Measurements from ENCODE around the gene CLEC16A. TPM values are rescaled to one million over a fixed set of nuclear protein-coding genes. Genes with fewer than 3 reads are reported as not detected.
A peak's percentile ranks its signal among the peaks of the same experiment; 100 is the strongest.

Gene CLEC16A
- total and polyA plus RNA-seq, 2 experiments from 2014 or later, result 17.5 to 26.8 TPM

DNA sequence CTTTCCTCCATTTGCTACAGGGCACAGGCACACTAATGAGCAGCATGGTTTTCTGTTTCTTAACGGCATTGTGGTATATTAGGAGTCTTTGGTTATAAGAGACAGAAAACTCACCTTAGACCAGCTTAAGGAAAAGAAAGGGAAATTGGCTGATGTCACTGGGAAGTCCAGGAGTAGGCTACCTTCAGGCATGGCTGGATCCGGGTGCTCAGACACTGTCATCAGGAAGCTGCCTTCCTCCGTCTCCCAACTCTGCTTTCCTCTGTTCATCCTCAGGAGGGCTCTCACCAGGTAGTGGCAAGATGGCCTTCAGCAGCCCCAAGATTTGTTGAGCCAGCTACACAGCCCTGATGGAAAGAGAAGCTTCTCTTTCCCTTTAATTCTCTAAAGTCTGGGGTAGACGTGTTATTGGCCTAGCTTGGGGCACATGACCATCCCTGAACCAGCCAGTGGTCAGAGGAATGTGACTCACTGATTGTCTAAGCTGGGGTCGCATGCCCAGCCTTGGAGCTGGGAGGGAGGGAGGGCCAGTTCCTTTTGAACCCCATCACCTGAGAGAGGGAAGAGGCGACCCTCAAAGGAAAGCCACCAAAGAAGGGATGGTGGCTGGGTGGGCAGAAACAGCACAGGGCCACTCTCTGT lies 117.4 kb downstream of the CLEC16A start:
- Histone ChIP-seq H3K4me1 (ENCODE audit: low read depth) (peaks cover 19% of the 10 kb centered on the region), H3K27ac (no peak overlapping the region), H3K4me3 (no peak overlapping the region), H3K27me3 (no peaks in the 10 kb centered on the region), H3K9me3 (ENCODE audit: low read depth) (no peaks in the 10 kb centered on the region), H3K36me3 (no peaks in the 10 kb centered on the region)
- DNase-seq (ENCODE audit: low read depth in 1 of 2, low spot score in 1 of 2), result no peak
- TF ChIP-seq, protein P1, sequence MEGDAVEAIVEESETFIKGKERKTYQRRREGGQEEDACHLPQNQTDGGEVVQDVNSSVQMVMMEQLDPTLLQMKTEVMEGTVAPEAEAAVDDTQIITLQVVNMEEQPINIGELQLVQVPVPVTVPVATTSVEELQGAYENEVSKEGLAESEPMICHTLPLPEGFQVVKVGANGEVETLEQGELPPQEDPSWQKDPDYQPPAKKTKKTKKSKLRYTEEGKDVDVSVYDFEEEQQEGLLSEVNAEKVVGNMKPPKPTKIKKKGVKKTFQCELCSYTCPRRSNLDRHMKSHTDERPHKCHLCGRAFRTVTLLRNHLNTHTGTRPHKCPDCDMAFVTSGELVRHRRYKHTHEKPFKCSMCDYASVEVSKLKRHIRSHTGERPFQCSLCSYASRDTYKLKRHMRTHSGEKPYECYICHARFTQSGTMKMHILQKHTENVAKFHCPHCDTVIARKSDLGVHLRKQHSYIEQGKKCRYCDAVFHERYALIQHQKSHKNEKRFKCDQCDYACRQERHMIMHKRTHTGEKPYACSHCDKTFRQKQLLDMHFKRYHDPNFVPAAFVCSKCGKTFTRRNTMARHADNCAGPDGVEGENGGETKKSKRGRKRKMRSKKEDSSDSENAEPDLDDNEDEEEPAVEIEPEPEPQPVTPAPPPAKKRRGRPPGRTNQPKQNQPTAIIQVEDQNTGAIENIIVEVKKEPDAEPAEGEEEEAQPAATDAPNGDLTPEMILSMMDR (IDR thresholded peaks at IDR 0.05; ENCODE audit: low read depth, low read length), result no peak

DNA sequence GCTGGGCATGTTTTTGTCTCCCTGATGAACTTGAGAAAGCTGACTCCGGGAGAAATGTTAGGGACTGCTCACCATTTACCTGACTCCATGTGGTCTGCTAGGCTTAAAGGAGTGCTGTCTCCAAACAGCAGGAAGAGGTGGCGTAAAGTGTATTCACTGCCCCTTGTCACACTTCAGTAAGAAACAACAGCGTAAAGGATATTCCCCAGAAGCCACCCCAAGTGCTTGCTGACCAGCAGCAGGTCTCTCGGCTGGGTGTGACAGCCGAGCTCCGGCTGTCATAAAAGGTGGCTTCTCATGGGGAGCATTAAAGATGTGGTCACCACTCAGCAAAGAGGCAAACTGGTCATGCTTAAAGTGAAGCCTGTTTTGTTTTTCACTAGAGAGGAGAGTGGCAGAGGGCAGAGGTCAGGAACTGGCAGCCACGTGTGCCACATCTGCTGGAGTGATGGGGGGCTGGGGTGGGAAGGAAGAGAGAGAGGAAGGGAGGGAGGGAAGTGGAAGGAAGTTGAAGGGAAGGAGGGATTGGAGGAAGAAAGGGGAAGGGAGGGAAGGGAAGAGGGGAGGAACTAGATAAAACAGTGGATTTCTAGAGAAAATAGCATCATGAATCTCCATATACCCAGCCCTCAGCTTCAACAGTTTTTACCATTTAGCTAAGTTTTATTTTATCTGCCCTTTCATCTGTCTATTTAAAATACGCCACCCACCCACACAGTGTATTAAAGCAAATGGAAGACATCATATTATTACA lies 119.3 kb downstream of the CLEC16A start:
- Histone ChIP-seq H3K4me3 (no peak overlapping the region), H3K27me3 (no peaks in the 10 kb centered on the region), H3K9me3 (ENCODE audit: low read depth) (no peaks in the 10 kb centered on the region), H3K27ac (peak overlapping the region; percentile 49), H3K36me3 (no peaks in the 10 kb centered on the region), H3K4me1 (ENCODE audit: low read depth) (peaks cover 19% of the 10 kb centered on the region)
- TF ChIP-seq, protein P1 (IDR thresholded peaks at IDR 0.05; ENCODE audit: low read depth, low read length), result no peak
- DNase-seq (ENCODE audit: low read depth in 1 of 2, low spot score in 1 of 2), result peak in 1 of 2 donors; percentile 40

DNA sequence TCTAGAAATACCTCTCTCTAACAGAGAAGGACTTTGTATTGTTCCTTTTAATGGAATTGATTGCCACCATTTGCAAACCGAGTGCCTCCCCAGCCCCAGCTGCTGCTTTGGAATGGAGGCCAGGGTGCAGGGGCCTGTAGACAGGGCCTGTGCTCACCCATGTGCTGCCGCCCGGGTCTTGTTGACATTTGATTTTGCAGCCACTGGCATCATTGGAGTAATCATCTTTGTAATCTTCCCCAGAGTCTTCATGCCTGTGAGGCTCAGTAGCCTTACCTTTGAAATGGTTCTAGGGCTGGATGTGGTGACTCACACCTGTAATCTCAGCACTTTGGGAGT lies 119.8 kb downstream of the CLEC16A start:
- Histone ChIP-seq H3K4me3 (no peak overlapping the region), H3K9me3 (ENCODE audit: low read depth) (no peaks in the 10 kb centered on the region), H3K4me1 (ENCODE audit: low read depth) (peaks cover 17% of the 10 kb centered on the region), H3K27me3 (no peaks in the 10 kb centered on the region), H3K36me3 (no peaks in the 10 kb centered on the region), H3K27ac (no peak overlapping the region)
- DNase-seq (ENCODE audit: low read depth in 1 of 2, low spot score in 1 of 2), result no peak
- TF ChIP-seq, protein P1 (IDR thresholded peaks at IDR 0.05; ENCODE audit: low read depth, low read length), result no peak

DNA sequence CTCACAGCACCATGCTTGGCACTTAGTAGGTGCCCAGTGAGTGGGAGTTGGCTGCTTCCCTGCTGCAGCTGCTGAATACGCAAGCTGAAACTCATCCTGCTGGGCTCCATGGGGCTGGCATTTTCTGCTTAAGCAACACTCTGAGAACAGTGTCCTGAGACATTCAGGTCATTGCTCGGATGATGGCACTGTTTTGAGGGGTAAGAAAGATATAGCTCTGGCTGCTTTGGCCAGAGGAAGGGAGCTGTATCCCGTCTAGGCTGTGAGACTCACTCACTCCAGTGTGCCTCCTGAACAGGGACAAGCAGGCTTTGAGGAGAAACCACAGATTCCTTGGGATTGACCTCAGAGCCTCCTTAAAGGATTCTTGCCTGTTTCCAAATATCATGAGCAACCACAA lies 120.5 kb downstream of the CLEC16A start:
- Histone ChIP-seq H3K36me3 (no peaks in the 10 kb centered on the region), H3K9me3 (ENCODE audit: low read depth) (no peaks in the 10 kb centered on the region), H3K4me1 (ENCODE audit: low read depth) (peaks cover 14% of the 10 kb centered on the region), H3K27me3 (no peaks in the 10 kb centered on the region), H3K4me3 (no peak overlapping the region), H3K27ac (no peak overlapping the region)
- TF ChIP-seq, protein P1 (IDR thresholded peaks at IDR 0.05; ENCODE audit: low read depth, low read length), result no peak
- no peak for DNase-seq (ENCODE audit: low read depth in 1 of 2, low spot score in 1 of 2)

DNA sequence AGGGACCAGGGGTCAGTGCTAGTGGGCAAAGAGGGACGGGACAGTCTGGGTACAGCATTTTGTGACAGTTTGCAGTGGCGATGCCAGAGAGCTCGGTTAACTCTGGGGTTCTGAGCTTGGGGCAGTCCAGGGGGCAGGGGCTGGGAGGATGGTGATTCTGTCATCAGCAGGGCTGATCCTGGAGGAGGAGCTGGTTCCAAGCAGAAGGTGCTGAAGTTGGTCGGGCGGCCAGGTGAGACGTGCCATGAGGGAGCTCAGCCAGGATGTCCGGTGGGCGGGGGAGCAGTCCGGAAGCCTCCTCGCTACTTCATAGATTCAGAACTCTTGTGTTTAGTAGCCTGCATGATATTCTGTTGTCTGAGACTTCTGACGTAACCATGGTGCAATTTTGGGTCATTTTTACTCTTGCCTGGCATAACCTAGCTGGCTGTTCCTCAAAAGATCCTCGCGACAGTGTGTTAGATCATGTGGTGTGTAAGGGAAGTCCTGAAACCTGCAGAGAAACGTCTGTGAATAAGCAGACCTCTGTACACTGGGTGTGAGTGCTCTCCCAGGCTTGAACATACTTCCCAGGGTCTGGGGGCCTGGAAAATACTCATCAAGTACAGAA lies 122.0 kb downstream of the CLEC16A start:
- Histone ChIP-seq H3K27ac (no peak overlapping the region), H3K36me3 (no peaks in the 10 kb centered on the region), H3K4me3 (no peak overlapping the region), H3K27me3 (no peaks in the 10 kb centered on the region), H3K4me1 (ENCODE audit: low read depth) (peaks cover 14% of the 10 kb centered on the region), H3K9me3 (ENCODE audit: low read depth) (no peaks in the 10 kb centered on the region)
- TF ChIP-seq, protein P1 (IDR thresholded peaks at IDR 0.05; ENCODE audit: low read depth, low read length), result no peak
- no peak for DNase-seq (ENCODE audit: low read depth in 1 of 2, low spot score in 1 of 2)

All from cardiac muscle cell (in vitro differentiated cells and primary cell).